Endothelial cell of umbilical vein (primary cell): ENCODE results near the gene PITX2. TPM values are rescaled to one million over a fixed set of nuclear protein-coding genes. Genes with fewer than 3 reads are reported as not detected.

Source experiments
- BruUV-seq: library from RNA; stranded (reverse); fragments of 400-500 nt; replicated peaks from 2 replicates; lab custom pipeline; 2021; lab: Mats Ljungman, UMichigan
- CTCF ChIA-PET: fragments of 300-600, 350-600 bp; sonication (Branson Sonifier 250); formaldehyde crosslinking; loops from one replicate; lab custom pipeline; 2021; ENCODE audit warnings: antibody characterized with exemption, inconsistent platforms; lab: Charles Lee
- POLR2A ChIA-PET: fragments of 300-600, 350-600 bp; sonication (Branson Sonifier 250); formaldehyde crosslinking; loops from one replicate; lab custom pipeline; 2021; ENCODE audit warnings: antibody characterized with exemption, inconsistent platforms; lab: Charles Lee
- DNase-seq: peaks from one replicate; pipeline ENCODE4 v3.0.0-alpha.2; 2011; ENCODE audit warnings: low read depth, low spot score
- FAIRE-seq: peaks from 2 replicates; lab custom pipeline; 2011; peaks lifted over from hg19 to GRCh38; lab: Jason Lieb, UNC
- H2AFZ ChIP-seq: 2 replicates; pipeline ENCODE4 v1.6.0; 2012; ENCODE audit warnings: low read depth, low read length, control low read depth, inconsistent platforms
- H3K27ac ChIP-seq: 2 replicates; pipeline ENCODE4 v1.5.1; 2011; ENCODE audit warnings: low read depth, mild to moderate bottlenecking, control low read depth, low read length, moderate library complexity; ENCODE audit not compliant: insufficient read depth
- H3K27me3 ChIP-seq, 2 experiments: 2 replicates each; pipeline versions ENCODE4 v1.6.0 to v1.6.1; 2011; ENCODE audit warnings: low read length in 2 of 2, mixed read lengths in 1 of 2; ENCODE audit not compliant: control insufficient read depth in 2 of 2, insufficient read depth in 2 of 2
- H3K36me3 ChIP-seq, 2 experiments: 2 replicates in 1 of 2; 3 replicates in 1 of 2; pipeline ENCODE4 v1.5.1; 2011; ENCODE audit warnings: low read length in 2 of 2, mild to moderate bottlenecking in 1 of 2, moderate library complexity in 1 of 2; ENCODE audit not compliant: control insufficient read depth in 2 of 2, insufficient read depth in 2 of 2; ENCODE audit errors: extremely low read depth in 1 of 2
- H3K4me1 ChIP-seq: 3 replicates; pipeline ENCODE4 v1.5.1; 2011; ENCODE audit warnings: mild to moderate bottlenecking, low read length; ENCODE audit not compliant: control insufficient read depth, insufficient read depth; ENCODE audit errors: extremely low read depth
- H3K4me2 ChIP-seq: 2 replicates; pipeline ENCODE4 v1.6.1; 2011; ENCODE audit warnings: low read length, control low read depth, mixed read lengths; ENCODE audit not compliant: insufficient read depth
- H3K4me3 ChIP-seq, 3 experiments: fragments of 200-600 bp in 1 of 3; sonication (generic), shearing (Covaris generic) in 1 of 3; replicated peaks in 1 of 3; 2 replicates each; pipeline ENCODE4 v1.5.1; 2011 to 2016; ENCODE audit warnings: control low read depth in 3 of 3, low read length in 3 of 3, mild to moderate bottlenecking in 2 of 3, inconsistent platforms in 1 of 3, low read depth in 1 of 3, moderate library complexity in 1 of 3; ENCODE audit not compliant: insufficient read depth in 1 of 3
- H3K79me2 ChIP-seq: 2 replicates; pipeline ENCODE4 v1.6.0; 2012; ENCODE audit warnings: low read length, inconsistent platforms; ENCODE audit not compliant: control insufficient read depth, insufficient read depth
- H3K9ac ChIP-seq: replicated peaks from 2 replicates; pipeline ENCODE3; 2011; ENCODE audit warnings: low read length, control low read depth; ENCODE audit not compliant: insufficient read depth; ENCODE audit errors: extremely low read depth
- H3K9me1 ChIP-seq: replicated peaks from 3 replicates; pipeline ENCODE4 v1.6.0; 2011; ENCODE audit warnings: mild to moderate bottlenecking, low read length; ENCODE audit not compliant: control insufficient read depth, insufficient read depth; ENCODE audit errors: extremely low read depth
- H3K9me3 ChIP-seq: replicated peaks from 2 replicates; pipeline ENCODE4 v1.5.1; 2012; ENCODE audit warnings: low read length, inconsistent platforms; ENCODE audit not compliant: control insufficient read depth, insufficient read depth
- H4K20me1 ChIP-seq: replicated peaks from 2 replicates; pipeline ENCODE3; 2011; ENCODE audit warnings: mild to moderate bottlenecking, low read length; ENCODE audit not compliant: control insufficient read depth, insufficient read depth; ENCODE audit errors: extremely low read depth
- CTCF ChIP-seq, 2 donors: IDR thresholded peaks; 1 replicate in 1 of 2; 2 replicates in 1 of 2; pipeline ENCODE4 v1.5.1; 2011; ENCODE audit warnings: low read length in 2 of 2, mild to moderate bottlenecking in 2 of 2, moderate library complexity in 2 of 2, control low read depth in 1 of 2, inconsistent platforms in 1 of 2, low read depth in 1 of 2; ENCODE audit not compliant: insufficient read depth in 1 of 2; ENCODE audit errors: extremely low read depth in 1 of 2
- EZH2 ChIP-seq: IDR thresholded peaks from 2 replicates; pipeline ENCODE4 v1.6.1; 2012; ENCODE audit warnings: borderline replicate concordance, low read depth, mild to moderate bottlenecking, moderate library complexity, low read length, inconsistent platforms; ENCODE audit not compliant: severe bottlenecking
- FOS ChIP-seq: IDR thresholded peaks from 2 replicates; pipeline ENCODE4 v1.6.1; 2011; ENCODE audit warnings: mild to moderate bottlenecking, low read length, moderate library complexity, borderline replicate concordance; ENCODE audit not compliant: insufficient read depth
- GATA2 ChIP-seq: IDR thresholded peaks from 2 replicates; pipeline ENCODE4 v1.7.0; 2011; ENCODE audit warnings: low read depth, mild to moderate bottlenecking, moderate library complexity, mixed read lengths, low read length; ENCODE audit not compliant: insufficient read length, insufficient read depth
- JUN ChIP-seq: IDR thresholded peaks from 2 replicates; pipeline ENCODE4 v1.6.1; 2011; ENCODE audit warnings: borderline replicate concordance, low read depth; ENCODE audit not compliant: insufficient read length, insufficient read depth
- MYC ChIP-seq: IDR thresholded peaks from one replicate; pipeline ENCODE4 v1.6.1; 2011; ENCODE audit warnings: mild to moderate bottlenecking, low read depth, low read length
- POLR2A ChIP-seq: IDR thresholded peaks from 2 replicates; pipeline ENCODE4 v1.6.1; 2012; ENCODE audit warnings: low read depth, mild to moderate bottlenecking, control low read depth, low read length
- POLR2AphosphoS5 ChIP-seq: IDR thresholded peaks from 2 replicates; pipeline ENCODE4 v1.6.1; 2012; ENCODE audit warnings: low read depth, mild to moderate bottlenecking, control low read depth, low read length, moderate library complexity; ENCODE audit not compliant: insufficient read depth
- dilution Hi-C: fragments of 300-500 bp; cut with MboI; formaldehyde crosslinking; loops from one replicate; pipeline ENCODE4 v1.15.0; 2019; ENCODE audit warnings: low sequenced_read_pairs; ENCODE audit not compliant: extremely low pct_ligation_motif_present
- intact Hi-C: fragments of 100-400 bp; cut with micrococcal nuclease; formaldehyde crosslinking; loops from one replicate; pipeline ENCODE4 v1.10.0; 2022
- polyA plus RNA-seq, 4 experiments: library from polyadenylated mRNA; depleted of rRNA in 3 of 4; stranded (reverse) in 3 of 4; unstranded in 1 of 4; fragments of >200 nt; gene quantifications; 2 replicates each; pipeline versions ENCODE4 v1.2.1 to v1.2.3, GENCODE V29; 2011 to 2012; ENCODE audit warnings: missing spikeins in 1 of 4
- total RNA-seq: library from RNA; stranded (reverse); gene quantifications from 2 replicates; pipeline ENCODE4 v1.2.3, GENCODE V29; 2021
- TF ChIP-seq, protein P1 (sequence below): IDR thresholded peaks from 2 replicates; pipeline ENCODE4 v1.6.1; 2011; ENCODE audit not compliant: insufficient read depth, insufficient read length

The PITX2 gene
- total and polyA plus RNA-seq, 2 donors (not counting 3 experiments of a cell fraction or from before 2014, with no cell fraction given) = 0.04 to 0.31 TPM

- ChIA-PET POLR2A (no interaction called here), CTCF (interaction anchor here (2.2 kb wide), 1 partner anchor 10 kb away, joined by 12 read pairs; no protein-coding TSS in a partner anchor)
- dilution Hi-C loops (no loop called here), intact Hi-C loops (no loop called here)
- Histone ChIP-seq H3K27ac (no peak overlapping the region), H3K36me3 (no peaks in the 10 kb centered on the region), H3K9me1 (no peaks in the 10 kb centered on the region), H3K4me3 (no peak overlapping the region), H3K4me1 (no peaks in the 10 kb centered on the region), H3K79me2 (no peaks in the 10 kb centered on the region), H4K20me1 (no peaks in the 10 kb centered on the region), H3K27me3 (peaks cover 2 to 22% of the 10 kb centered on the region in 2 experiments), H3K9me3 (no peaks in the 10 kb centered on the region), H2AFZ (no peak overlapping the region), H3K9ac (no peak overlapping the region), H3K4me2 (no peak overlapping the region)
- no peak for FAIRE-seq
- no peak for DNase-seq
- TF ChIP-seq POLR2A (no peak), JUN (no peak), POLR2AphosphoS5 (no peak), GATA2 (no peak), FOS (no peak), MYC (no peak), EZH2 (no peak), CTCF (IDR thresholded peaks at IDR 0.05; ENCODE audit: extremely low read depth in 1 of 2, insufficient read depth in 1 of 2, low read depth in 1 of 2, low read length in 2 of 2) (no peak)
- TF ChIP-seq, protein P1, sequence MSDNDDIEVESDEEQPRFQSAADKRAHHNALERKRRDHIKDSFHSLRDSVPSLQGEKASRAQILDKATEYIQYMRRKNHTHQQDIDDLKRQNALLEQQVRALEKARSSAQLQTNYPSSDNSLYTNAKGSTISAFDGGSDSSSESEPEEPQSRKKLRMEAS = no peak
- BruUV-seq = no TSS peak
Measured at GRCh38 chr4:110596431-110596830, 26.4 kb downstream of the PITX2 start.
